Left ventricle myocardium inferior (tissue), 1 donor: ENCODE measurements around the gene CNTN3. TPM values are rescaled to one million over a fixed set of nuclear protein-coding genes. Genes with fewer than 3 reads are reported as not detected.

Source experiments
- DNase-seq: peaks from one replicate; pipeline ENCODE4 v3.0.0-alpha.2; 2020
- H3K27ac ChIP-seq: fragments of 200-600 bp; replicated peaks from 2 replicates; pipeline ENCODE4 v1.8.0; 2021
- H3K27me3 ChIP-seq: fragments of 200-600 bp; 2 replicates; pipeline ENCODE4 v1.8.0; 2021; ENCODE audit warnings: low read depth
- H3K36me3 ChIP-seq: fragments of 200-600 bp; 2 replicates; pipeline ENCODE4 v1.8.0; 2021
- H3K4me1 ChIP-seq: fragments of 200-600 bp; 2 replicates; pipeline ENCODE4 v1.8.0; 2021
- H3K4me3 ChIP-seq: fragments of 200-600 bp; 2 replicates; pipeline ENCODE4 v1.8.0; 2021; ENCODE audit warnings: mild to moderate bottlenecking, moderate library complexity
- H3K9me3 ChIP-seq: fragments of 200-600 bp; replicated peaks from 2 replicates; pipeline ENCODE4 v1.8.0; 2021
- intact Hi-C: fragments of 100-400 bp; cut with micrococcal nuclease; formaldehyde crosslinking; loops from one replicate; pipeline ENCODE4 v1.11.0; 2022
- total RNA-seq: library from RNA; stranded (reverse); fragmentation: NEBNext Ultra II Directional; extraction: Animal tissue kit (Norgen Biotek cat#: 25700); gene quantifications from one replicate; pipeline ENCODE4 v1.2.1, GENCODE V29; 2021
- TF ChIP-seq, protein P1 (sequence below): fragments of 200-600 bp; IDR thresholded peaks from 2 replicates; pipeline ENCODE4 v1.8.0; 2021; ENCODE audit warnings: antibody characterized with exemption, mild to moderate bottlenecking, borderline replicate concordance
- donor health status: DM: no; HTN: yes; CAD: no; lungs with severe emphysema.

Gene CNTN3
- total RNA-seq, 1 donor from 2014 or later = 1.2 TPM

DNA sequence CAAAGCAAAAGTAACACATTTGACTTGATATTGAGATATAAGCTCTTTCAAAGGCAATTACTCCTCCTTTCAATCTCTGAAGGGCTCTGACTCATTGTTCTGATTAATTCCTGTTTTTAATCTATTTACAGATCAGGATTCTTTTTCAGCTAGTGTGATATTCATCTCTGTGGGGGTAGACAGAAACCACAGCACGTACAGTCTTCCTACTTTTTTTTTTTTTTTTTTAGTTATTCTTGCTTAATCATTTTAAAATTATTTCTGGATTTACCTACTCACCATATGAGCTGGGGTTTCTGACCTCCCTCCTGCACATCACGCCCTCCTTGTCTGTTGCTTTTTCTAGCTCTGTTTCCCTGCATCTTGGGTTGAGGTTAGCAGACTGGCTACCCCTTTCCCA lies 1.4 kb downstream of the CNTN3 start:
- H3K9me3 ChIP-seq = no peaks in the 10 kb centered on the region
- TF ChIP-seq, protein P1, sequence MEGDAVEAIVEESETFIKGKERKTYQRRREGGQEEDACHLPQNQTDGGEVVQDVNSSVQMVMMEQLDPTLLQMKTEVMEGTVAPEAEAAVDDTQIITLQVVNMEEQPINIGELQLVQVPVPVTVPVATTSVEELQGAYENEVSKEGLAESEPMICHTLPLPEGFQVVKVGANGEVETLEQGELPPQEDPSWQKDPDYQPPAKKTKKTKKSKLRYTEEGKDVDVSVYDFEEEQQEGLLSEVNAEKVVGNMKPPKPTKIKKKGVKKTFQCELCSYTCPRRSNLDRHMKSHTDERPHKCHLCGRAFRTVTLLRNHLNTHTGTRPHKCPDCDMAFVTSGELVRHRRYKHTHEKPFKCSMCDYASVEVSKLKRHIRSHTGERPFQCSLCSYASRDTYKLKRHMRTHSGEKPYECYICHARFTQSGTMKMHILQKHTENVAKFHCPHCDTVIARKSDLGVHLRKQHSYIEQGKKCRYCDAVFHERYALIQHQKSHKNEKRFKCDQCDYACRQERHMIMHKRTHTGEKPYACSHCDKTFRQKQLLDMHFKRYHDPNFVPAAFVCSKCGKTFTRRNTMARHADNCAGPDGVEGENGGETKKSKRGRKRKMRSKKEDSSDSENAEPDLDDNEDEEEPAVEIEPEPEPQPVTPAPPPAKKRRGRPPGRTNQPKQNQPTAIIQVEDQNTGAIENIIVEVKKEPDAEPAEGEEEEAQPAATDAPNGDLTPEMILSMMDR = no peak
- DNase-seq = no peak
- H3K4me3 ChIP-seq = peak overlapping the region; percentile 67
- H3K4me1 ChIP-seq = peaks cover 9% of the 10 kb centered on the region
- no peaks in the 10 kb centered on the region for H3K36me3 ChIP-seq
- no peak overlapping the region for H3K27ac ChIP-seq
- intact Hi-C loops = no loop called here
- peaks cover 36% of the 10 kb centered on the region for H3K27me3 ChIP-seq

DNA sequence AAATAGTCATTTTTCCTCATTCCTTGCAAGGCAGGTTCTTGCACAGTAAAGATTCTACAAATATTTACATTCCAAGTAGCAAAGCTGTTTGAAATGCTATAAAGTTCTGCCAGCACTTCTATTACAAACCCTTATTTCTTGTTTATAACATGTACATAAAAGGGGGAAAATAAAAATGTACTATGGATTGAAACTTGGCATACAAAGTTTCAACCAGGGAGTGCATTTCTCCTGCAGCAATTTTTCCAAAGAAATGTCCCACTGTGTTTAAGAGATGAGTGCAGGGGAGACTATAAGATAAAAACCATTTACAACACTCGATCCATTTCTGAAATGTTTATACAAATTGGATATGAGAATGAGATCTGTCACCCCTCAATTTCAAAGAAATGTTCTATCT lies 3.3 kb downstream of the CNTN3 start:
- no peak for DNase-seq
- TF ChIP-seq, protein P1 = no peak
- Histone ChIP-seq H3K4me3 (no peak overlapping the region), H3K27me3 (peaks cover 36% of the 10 kb centered on the region), H3K36me3 (no peaks in the 10 kb centered on the region), H3K27ac (no peak overlapping the region), H3K9me3 (no peaks in the 10 kb centered on the region), H3K4me1 (peaks cover 9% of the 10 kb centered on the region)
- intact Hi-C loops = no loop called here

DNA sequence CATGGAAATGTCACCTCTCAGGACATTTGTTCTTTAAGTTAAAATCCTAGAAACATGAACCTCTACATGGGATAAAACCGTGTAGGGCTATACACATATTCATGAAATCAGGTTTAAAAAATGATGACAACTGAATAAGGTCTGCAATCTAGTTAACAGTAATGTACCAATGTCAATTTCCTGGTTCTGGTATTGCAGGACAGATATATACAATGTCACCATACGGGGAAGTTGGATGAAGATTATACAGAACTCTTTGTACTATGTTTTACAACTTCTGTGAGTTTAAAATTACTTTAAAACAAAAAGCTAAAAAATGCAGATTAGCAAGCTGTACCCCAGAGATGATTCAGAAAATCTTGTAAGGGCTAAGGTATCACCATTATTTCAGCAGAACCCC lies 6.7 kb downstream of the CNTN3 start:
- Histone ChIP-seq H3K36me3 (no peaks in the 10 kb centered on the region), H3K27me3 (peaks cover 15% of the 10 kb centered on the region), H3K27ac (no peak overlapping the region), H3K4me3 (no peak overlapping the region), H3K4me1 (no peaks in the 10 kb centered on the region), H3K9me3 (no peaks in the 10 kb centered on the region)
- TF ChIP-seq, protein P1 = no peak
- intact Hi-C loops = no loop called here
- DNase-seq = no peak

DNA sequence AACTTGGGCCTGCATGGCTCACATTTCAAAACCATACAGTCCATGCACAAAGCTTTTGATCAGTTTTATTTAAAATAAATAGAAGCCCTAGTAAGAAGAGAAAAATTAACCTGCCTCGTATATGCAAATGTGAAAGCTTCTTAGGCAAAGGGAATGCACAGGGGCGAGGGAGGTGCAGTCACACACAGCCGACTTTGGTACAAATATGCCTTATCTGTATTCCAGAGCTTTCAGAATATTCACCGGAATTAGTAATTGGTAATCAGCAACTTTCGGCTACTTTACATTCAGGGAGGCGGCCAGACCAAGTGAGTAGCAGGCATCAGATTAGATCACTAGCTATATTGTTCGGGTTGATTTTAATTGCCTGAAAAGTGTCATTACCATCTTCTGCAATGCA lies 7.5 kb downstream of the CNTN3 start:
- DNase-seq = no peak
- Histone ChIP-seq H3K4me1 (no peaks in the 10 kb centered on the region), H3K4me3 (no peak overlapping the region), H3K27ac (no peak overlapping the region), H3K9me3 (no peaks in the 10 kb centered on the region), H3K36me3 (no peaks in the 10 kb centered on the region), H3K27me3 (peaks cover 13% of the 10 kb centered on the region)
- intact Hi-C loops = no loop called here
- TF ChIP-seq, protein P1 = no peak

DNA sequence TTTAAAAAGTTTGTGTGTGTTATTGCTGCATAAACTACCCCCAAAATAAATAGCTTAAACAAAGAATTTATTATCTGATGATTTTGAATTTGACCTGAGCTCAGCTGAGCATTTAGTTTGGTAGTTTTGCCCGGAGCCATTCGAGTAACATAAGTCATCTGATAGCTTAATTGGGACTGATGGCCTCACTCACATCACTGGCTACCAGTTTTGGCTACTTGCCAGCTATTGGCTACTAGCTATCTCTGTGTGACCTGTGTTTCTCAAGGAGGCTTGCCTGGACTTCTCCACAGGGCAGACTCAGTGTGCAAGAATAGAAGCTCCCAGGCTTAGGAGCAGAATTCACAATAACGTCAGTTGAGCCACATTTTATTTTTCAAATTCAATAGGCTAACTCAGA lies 9.0 kb downstream of the CNTN3 start:
- TF ChIP-seq, protein P1 = no peak
- intact Hi-C loops = no loop called here
- no peaks in the 10 kb centered on the region for H3K36me3 ChIP-seq
- no peaks in the 10 kb centered on the region for H3K4me1 ChIP-seq
- no peaks in the 10 kb centered on the region for H3K9me3 ChIP-seq
- no peak overlapping the region for H3K27ac ChIP-seq
- H3K27me3 ChIP-seq = peaks cover 5% of the 10 kb centered on the region
- no peak overlapping the region for H3K4me3 ChIP-seq
- DNase-seq = no peak

DNA sequence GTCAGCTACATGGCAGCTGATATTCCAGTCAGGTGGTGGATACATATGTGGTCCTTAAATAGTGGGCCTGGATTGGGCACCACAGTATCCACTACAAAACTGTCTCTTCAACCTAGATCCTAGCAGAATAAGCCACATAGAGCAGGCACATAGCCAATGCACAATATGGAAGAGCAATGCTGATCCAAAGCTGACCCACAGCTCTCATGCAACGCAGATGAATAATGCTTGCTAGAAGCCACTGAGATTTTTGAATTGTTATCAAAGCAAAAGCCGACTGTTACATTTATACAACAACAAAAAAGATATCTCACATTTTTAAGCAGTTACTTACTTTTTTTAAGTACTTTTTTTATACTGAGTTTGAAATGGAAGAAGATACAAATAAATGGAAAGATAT lies 11.2 kb downstream of the CNTN3 start:
- no peaks in the 10 kb centered on the region for H3K9me3 ChIP-seq
- no peak overlapping the region for H3K27ac ChIP-seq
- TF ChIP-seq, protein P1 = no peak
- H3K4me3 ChIP-seq = no peak overlapping the region
- intact Hi-C loops = no loop called here
- no peaks in the 10 kb centered on the region for H3K36me3 ChIP-seq
- no peaks in the 10 kb centered on the region for H3K27me3 ChIP-seq
- DNase-seq = no peak
- no peaks in the 10 kb centered on the region for H3K4me1 ChIP-seq
